OCI-M1 (cell line): ENCODE data around the gene NT5C3A.

Experiments used
- DNase-seq: peaks from one replicate; lab custom pipeline; 2025; lab: John Stamatoyannopoulos, UW

The NT5C3A gene

DNA sequence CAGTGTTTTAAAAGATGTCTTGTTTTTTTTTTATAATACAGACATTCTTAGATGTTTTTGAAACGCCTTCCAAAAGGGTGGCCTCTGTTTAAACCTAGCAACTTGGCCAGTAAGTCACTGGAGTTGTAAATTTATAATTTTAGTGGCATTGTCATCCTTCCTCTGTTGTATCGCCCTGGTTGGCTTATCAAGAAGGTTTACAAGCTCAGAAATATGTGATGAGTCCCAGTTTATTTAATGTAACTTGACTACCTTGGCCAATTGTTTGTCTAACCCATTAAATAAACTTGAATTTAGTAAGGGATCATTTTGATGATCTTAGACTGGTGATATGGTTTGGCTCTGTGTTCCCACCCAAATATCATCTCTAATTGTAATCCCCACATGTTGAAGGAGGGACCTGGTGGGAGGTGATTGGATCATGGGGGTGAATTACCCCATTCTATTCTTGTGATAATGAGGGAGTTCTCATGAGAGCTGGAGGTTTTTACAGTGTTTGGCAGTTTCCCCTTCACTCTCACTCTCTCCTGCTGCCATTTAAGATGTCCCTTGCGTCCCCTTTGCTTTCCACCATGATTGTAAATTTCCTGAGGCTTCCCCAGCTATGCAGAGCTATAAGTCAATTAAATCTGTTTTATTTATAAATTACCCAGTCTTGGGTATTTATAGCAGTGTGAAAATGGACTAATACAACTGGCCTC lies 13.4 kb upstream of the NT5C3A start:
- DNase-seq: no peak

GRCh38 chr7:33073243-33073642 lies 10.7 kb upstream of the NT5C3A start:
- no peak for DNase-seq

DNA sequence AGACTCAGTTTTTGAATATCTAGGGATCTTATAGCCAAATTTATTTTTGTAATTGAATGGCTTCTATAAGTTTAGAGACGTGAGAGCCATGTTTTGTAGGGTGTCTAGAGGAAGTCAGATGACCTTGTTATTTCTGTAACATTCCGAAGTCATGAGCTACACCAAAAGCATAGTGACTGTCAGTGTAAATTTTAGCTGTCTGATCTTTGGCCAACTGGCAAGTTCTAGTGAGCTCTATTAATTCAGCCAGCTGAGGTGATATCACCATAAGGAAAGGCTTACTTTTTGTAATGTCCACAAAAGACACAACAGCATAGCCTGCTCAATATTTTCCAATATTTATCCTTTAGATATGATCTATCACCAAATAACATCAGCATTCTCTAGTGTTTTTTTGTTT lies 9.9 kb upstream of the NT5C3A start:
- DNase-seq: no peak

DNA sequence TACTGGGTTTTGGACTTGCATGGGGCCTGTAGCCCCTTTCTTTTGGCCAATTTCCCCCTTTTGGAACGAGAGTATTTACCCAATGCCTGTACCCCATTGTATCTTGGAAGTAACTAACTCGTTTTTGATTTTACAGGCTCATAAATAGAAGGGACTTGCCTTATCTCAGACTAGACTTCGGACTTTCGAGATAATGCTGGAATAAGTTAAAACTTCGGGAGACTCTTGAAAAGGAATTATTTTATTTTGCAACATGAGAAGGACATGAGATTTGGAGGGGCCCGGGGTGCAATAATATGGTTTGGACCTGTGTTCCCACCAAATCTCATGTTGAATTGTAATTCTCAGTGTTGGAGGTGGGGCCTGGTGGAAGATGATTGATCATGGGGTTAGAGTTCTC lies 8.3 kb upstream of the NT5C3A start:
- no peak for DNase-seq

DNA sequence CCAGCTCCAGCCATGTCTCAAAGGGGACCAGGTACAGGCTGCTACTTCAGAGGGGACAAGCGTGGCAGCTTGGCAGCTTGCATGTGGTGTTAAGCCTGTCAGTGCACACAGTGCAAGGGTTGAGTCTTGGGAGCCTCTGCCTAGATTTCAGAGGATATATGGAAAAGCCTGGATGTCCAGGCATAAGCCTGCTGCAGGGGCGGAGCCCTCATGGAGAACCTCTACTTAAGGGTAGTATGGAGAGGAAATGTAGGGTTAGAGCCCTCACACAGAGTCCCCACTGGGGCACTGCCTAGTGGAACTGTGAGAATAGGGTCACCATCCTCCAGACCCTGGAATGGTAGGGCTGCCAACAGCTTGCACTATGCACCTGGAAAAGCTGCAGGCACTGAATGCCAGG lies 7.7 kb upstream of the NT5C3A start:
- no peak for DNase-seq

- DNase-seq: peak; percentile 9
Measured at GRCh38 chr7:33067921-33068320, 5.3 kb upstream of the NT5C3A start.

GRCh38 chr7:33066771-33067170 lies 4.2 kb upstream of the NT5C3A start:
- no peak for DNase-seq

GRCh38 chr7:33065981-33066380 lies 3.4 kb upstream of the NT5C3A start:
- no peak for DNase-seq

DNA sequence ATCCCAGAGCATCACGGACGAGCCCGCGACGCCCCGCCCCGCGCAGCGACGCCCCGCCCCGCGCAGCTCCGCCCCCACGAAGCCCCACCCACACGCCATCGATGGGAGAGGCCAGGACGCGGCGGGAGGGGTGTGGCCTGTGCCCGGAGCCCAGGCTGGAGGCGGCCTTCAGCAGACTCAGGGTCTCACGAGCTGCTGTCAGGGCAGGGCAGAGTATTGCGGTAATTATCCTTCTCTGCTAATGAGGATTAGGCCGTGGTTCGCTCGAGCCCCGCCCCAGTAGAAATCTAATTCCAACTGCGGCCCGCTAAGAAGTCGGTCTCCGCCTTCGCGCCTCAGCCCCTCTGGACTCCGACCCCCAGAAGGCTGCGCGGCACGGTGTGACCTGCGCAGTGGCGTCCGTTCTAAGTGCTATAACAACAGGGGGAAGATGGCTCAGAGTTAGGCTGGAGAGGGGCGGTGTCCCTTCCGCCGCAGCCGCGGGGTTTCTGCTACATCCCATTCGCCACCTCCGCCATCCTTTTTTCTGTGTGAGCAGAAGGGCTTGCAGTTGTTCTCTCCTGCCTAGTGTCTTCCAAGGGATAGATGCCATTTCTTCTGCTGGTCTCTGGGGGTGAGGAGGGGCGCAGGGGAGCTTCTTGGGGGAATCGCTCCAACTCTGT lies 337 bp upstream of the NT5C3A start:
- DNase-seq: peak; percentile 96

DNA sequence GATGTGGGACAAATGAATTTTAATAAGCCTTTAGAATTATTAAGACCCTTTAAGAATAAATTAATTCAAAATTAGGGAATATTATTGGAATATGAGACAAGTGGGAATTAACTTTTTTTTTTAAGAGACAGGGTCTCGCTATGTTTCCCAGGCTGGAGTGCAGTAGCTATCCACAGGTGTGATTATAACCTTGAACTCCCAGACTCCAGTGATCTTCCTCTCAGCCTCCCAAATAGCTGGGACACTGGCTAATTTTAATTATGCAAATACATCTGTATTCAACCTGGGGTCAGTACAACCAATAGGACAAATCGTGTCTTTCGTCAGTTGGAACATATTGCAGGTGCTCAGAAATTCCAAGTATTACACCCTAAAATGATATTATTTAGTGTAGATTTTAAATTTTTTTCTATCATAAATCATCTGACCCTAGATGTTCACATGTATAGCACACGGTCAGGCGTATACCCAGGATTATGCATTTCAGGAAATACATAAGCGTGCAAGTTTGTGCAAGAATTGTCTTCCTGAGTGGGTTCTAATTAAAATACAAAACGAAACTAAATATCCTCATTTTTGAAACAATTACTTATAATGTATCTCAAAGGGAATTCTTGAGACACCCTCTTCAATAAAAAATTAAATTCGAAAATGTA lies 1.2 kb downstream of the NT5C3A start:
- peak; percentile 20 for DNase-seq

DNA sequence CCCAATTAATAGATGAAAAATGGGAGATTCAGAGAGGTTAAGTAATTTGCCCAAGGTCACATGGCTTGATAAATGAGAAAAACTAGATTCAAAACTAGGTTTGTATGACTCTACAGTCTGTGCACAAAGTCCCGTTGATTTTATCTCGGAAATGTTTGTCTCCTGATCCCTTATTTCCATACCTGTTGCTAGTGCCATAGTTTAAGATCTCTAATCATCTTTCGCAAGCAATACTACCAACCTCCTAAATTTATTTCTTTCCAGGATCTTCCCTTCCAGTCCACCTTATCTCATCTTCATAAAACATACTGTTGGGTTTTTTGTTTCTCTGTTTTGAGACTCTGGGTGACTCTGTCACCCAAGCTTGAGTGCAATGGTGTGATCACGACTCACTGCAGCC lies 2.9 kb downstream of the NT5C3A start:
- DNase-seq: no peak

DNA sequence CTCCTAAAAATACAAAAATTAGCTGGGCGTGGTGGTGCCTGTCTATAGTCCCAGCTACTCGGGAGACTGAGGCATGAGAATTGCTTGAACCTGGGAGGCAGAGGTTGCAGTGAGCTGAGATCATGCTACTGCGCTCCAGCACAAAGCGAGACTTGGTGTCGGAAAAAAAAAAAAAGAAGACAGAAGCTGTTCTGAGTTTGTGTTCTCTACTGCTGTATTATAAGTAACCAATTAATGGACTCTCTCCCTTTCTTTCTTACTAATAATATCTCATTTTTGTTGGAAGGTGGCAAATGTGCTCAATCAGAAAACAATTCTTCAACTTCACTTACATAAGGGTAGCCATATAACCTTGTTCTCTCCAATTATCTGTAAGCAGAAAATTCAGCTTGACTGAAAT lies 7.4 kb downstream of the NT5C3A start:
- no peak for DNase-seq

- DNase-seq: peak; percentile 50
Measured at GRCh38 chr7:33054261-33054964, 8.2 kb downstream of the NT5C3A start.

DNA sequence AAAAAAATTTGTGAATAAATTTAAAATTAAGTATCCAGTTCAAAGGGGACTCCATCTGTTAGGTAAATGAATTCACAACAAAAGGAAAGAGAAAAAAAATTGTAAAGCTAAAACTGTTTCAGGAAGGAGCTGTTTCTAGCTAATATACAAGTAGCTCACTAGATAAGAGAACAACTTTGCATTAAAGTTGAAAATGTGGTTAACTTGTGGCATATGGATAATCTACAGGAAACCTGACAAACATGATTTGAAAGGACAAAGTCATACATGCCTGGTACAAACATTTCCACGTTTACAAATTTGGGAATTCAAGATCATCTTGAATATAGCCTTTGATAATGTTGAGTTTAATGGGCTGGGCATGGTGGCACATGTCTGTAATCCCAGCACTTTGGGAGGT lies 8.9 kb downstream of the NT5C3A start:
- DNase-seq: peak; percentile 47

- peak; percentile 74 for DNase-seq
Measured at GRCh38 chr7:33050535-33051318, 11.8 kb downstream of the NT5C3A start.

GRCh38 chr7:33048704-33049103 lies 13.9 kb downstream of the NT5C3A start:
- no peak for DNase-seq

- no peak for DNase-seq
Measured at GRCh38 chr7:33048257-33048656, 14.3 kb downstream of the NT5C3A start.

DNA sequence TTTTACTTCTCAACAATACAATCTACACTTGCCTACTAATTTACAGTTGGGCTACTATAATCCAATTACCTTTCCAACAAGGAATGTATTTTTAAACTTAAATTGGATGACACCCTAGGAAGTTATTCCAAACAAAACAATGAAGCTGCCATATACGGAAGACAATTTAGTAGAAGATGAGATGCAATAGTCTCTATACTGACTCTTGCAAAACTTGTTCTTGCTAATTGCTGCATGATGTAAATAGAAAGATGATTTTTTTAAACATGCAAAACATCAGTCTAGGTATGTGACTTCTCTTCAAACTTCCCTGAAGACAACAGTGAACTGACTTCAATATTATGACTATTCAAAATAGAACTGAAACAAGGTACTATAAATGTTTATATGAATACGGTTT lies 17.6 kb downstream of the NT5C3A start:
- no peak for DNase-seq

- DNase-seq: no peak
Measured at GRCh38 chr7:33044401-33044718, 18.2 kb downstream of the NT5C3A start.

- DNase-seq: peak; percentile 42
Measured at GRCh38 chr7:33043501-33044400, 18.8 kb downstream of the NT5C3A start.
